ENCODE results near the gene IFT22. TPM values are rescaled to one million over a fixed set of nuclear protein-coding genes. Genes with fewer than 3 reads are reported as not detected.
"Not testable (repeated sequence)": the region's sequence is repeated elsewhere in the genome, so short reads cannot be mapped to it uniquely, and the experiment has no call there.

The IFT22 gene
- total and polyA plus RNA-seq, 12 donors: 11.3 to 44.1 (median 32.5) TPM

DNA sequence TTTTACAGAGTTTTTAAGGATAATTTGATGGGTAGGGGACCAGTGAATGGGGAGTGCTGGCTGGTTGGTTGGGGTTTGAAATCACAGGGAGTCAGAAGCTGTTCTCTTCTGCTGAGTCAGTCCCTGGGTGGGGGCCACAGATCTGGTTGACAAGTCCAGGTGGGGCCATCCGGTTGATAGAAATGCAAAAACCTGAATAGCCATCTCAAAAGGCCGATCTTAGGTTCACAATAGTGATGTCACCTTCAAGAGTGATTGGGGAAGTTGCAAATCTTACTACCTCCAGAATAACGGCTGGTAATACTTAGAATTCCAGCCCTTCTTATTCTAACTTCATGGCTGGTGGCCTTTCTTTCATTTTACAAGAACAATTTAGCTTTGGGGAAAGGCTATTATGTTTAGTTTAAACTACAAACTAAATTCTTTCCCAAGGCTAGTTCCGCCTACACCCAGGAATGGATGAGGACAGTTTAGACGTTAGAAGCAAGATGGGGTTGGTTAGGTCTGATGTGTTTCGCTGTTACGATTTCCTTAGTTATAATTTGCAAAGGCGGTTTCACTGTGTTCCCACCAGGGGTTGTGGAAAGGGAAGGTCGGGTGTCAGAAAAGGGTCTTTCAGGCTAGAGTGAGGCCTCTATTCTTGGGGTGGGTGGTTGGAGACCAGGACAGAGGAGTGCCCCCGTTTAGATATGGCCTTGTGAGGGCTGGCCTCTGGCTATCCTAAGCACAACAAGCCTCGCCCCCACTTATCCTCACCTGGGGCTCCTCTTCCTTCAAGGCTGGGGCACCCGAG is 27.4 kb downstream of the IFT22 start:
- ATAC-seq (no peak), DNase-seq (no peak)
- Histone ChIP-seq H3K27me3 (peaks cover under 1 to 97% (median 87%) of the 10 kb centered on the region in 7 donors), H3K27ac (no peak overlapping the region), H3K4me3 (no peak overlapping the region), H3K36me3 (no peaks in the 10 kb centered on the region), H3K9me3 (no peaks in the 10 kb centered on the region), H3K4me1 (no peaks in the 10 kb centered on the region)
- WGBS, 2 donors: 31 to 42% methylated on average over 12 of the region's 12 CpGs
- intact Hi-C loops (cut with DNase I): no loop called here
- TF ChIP-seq, protein P1, sequence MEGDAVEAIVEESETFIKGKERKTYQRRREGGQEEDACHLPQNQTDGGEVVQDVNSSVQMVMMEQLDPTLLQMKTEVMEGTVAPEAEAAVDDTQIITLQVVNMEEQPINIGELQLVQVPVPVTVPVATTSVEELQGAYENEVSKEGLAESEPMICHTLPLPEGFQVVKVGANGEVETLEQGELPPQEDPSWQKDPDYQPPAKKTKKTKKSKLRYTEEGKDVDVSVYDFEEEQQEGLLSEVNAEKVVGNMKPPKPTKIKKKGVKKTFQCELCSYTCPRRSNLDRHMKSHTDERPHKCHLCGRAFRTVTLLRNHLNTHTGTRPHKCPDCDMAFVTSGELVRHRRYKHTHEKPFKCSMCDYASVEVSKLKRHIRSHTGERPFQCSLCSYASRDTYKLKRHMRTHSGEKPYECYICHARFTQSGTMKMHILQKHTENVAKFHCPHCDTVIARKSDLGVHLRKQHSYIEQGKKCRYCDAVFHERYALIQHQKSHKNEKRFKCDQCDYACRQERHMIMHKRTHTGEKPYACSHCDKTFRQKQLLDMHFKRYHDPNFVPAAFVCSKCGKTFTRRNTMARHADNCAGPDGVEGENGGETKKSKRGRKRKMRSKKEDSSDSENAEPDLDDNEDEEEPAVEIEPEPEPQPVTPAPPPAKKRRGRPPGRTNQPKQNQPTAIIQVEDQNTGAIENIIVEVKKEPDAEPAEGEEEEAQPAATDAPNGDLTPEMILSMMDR (IDR thresholded peaks at IDR 0.05): no peak

DNA sequence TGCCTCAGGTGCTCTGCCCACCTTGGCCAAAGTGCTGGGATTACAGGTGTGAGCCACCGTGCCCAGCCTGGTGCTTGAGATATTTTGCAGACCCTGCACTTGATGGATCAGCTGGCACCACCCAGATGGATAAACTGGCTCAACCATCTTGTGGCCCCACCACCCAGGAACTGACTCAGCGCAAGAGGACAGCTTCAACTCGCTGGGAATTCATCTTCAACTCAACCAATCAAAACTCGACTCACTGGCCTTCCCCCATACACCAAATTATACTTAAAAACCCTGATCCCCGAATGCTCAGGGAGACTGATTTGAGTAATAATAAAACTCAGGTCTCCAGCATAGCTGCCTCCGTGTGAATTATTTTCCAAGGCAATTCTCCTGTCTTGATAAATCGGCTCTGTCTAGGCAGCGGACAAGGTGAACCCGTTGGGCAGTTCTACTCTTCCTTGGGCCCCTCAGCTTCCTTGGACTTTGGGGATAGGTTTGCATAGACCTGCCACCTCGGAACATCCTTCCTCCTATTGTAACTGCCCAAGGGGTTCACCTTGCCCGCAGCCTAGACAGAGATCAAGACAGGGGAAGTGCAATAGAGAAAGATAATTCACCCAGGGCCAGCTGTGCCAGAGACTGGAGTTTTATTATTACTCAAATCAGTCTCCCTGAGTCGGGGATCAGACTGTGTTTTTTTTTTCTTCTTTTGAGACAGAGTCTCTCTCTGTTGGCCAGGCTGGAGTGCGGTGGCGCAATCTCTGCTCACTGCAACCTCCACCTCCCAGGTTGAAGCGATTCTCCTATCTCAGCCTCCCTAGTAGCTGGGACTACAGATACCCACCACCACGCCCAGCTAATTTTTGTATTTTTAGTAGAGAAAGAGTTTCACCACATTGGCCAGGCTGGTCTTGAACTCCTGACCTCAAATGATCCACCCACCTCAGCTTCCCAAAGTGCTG is 28.3 kb downstream of the IFT22 start:
- ATAC-seq; H3K27ac ChIP-seq; H3K36me3 ChIP-seq; H3K4me1 ChIP-seq; intact Hi-C loops (cut with DNase I); H3K4me3 ChIP-seq; DNase-seq; H3K9me3 ChIP-seq: not testable (repeated sequence)
- 44 to 45% methylated on average over 16 of the region's 16 CpGs for WGBS, 2 donors
- H3K27me3 ChIP-seq: peaks cover 0 to 97% (median 78%) of the 10 kb centered on the region in 7 donors

DNA sequence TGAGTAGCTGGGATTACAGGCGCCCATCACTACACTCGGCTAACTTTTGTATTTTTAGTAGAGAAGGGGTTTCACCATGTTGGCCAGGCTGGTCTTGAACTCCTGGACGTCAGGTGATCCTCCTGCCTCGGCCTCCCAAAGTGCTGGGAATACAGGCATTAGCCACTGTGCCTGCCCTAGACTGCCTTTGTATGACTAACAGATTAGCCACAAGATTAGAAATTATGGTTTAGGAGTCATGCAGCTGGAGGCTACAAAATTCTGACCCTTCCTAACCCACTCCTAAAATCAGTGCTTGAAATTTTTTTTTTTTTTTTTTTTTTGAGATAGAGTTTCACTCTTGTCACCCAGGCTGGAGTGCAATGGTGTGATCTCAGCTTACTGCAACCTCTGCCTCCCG is 29.0 kb downstream of the IFT22 start:
- intact Hi-C loops (cut with DNase I); H3K4me1 ChIP-seq; H3K36me3 ChIP-seq; H3K27ac ChIP-seq; DNase-seq; ATAC-seq; H3K4me3 ChIP-seq; H3K9me3 ChIP-seq: not testable (repeated sequence)
- H3K27me3 ChIP-seq: peaks cover 0 to 89% (median 70%) of the 10 kb centered on the region in 7 donors
- WGBS, 2 donors: 73 to 76% methylated on average over 5 of the region's 5 CpGs

DNA sequence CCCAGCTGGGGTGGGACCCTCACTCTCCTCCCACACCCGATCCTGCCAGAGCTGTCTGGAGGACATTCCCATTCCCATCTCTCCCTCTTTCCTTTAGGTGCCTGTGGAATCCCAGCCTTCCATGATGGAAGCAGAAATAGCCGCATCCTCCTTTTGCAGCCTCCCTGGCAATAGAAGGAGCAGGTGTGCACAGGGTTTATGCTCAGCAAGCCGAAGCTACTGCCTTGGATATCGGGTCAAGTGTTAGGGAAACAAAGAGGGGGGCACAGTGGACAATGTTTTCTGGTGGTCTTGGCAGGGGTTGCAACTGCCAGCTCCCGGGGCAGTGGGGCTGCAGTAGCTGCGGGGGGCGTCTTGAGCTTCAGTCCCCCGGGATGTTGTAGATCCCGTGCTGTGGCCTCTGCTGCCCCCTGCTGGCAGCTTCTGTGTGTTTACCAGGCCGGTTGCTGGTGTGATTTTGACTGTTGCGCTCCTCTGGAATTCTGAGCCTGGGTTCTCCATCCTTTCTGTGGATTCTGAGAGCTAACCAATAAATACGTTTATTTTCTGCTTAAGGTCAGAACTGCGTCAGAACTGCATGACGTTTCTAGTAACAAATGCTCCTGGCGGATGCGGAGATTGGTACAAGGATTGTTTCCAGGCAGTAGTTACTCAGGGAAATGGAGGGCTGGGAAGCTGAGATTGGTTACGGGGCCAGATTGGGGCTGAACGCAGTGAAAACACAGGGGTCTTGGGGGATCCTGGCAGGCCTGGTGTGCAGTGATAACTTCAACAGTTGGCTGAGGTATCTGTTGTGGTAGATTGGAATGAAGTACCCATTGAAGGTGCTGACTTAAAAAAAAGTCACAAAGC is 31.2 kb downstream of the IFT22 start:
- ATAC-seq (peak; percentile 58 to 80 (median 66)), DNase-seq (peak; percentile 49 to 63)
- H3K9me3 ChIP-seq; intact Hi-C loops (cut with DNase I); H3K27ac ChIP-seq; H3K4me3 ChIP-seq; H3K4me1 ChIP-seq; H3K36me3 ChIP-seq: not testable (repeated sequence)
- TF ChIP-seq, protein P1 (IDR thresholded peaks at IDR 0.05): peak; percentile 57 to 79 (median 71)
- H3K27me3 ChIP-seq: peaks cover 0 to 67% (median 50%) of the 10 kb centered on the region in 7 donors
- WGBS, 2 donors: 24 to 32% methylated on average over 14 to 16 of the region's 18 CpGs

DNA sequence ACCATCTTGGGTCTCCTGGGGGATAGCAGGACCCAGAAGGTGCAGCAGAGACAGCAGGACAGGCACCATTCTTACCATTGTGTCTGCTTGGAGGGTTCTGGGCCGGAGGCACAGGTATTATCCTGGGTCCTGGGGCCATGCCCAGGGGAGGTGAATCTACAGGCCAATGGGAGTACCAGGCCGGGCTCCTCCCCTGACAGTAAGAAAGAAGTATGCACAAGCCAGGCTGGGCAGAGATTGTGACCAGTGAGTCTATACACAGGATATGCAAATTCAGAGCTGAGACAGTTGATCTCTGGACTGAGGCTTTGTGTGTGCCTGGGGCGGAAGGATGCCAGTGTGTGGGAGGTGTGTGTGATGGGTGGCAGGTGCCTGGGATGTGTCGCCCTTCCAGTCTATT is 31.9 kb downstream of the IFT22 start:
- H3K27ac ChIP-seq, H3K4me1 ChIP-seq, DNase-seq, H3K9me3 ChIP-seq, H3K36me3 ChIP-seq, H3K4me3 ChIP-seq: not testable (repeated sequence)
- peaks cover 0 to 60% (median 43%) of the 10 kb centered on the region in 7 donors for H3K27me3 ChIP-seq
- intact Hi-C loops (cut with DNase I): loop anchor here in 4 of 10 donors (10.0 kb wide), 3 partner anchors 95 to 395 kb away; partner anchors contain the start of gene ACHE (in 1 of the 4)
- ATAC-seq: peak in 6 of 8 donors; percentile 36 to 79 (median 47)
- 42 to 59% methylated on average over 4 of the region's 4 CpGs for WGBS, 2 donors

Data from heart right ventricle (tissue), 16 donors.